Breast epithelium (tissue), 3 donors: ENCODE measurements around the gene CCDC83.

Experiments used
- POLR2AphosphoS5 ChIP-seq, 3 donors: sonication (generic); formaldehyde crosslinking; IDR thresholded peaks; one replicate each; pipeline ENCODE4 v1.6.1; 2017; ENCODE audit warnings: antibody characterized with exemption in 3 of 3
- TF ChIP-seq, protein P1 (sequence below), 3 donors: fragments of 450-650 bp; IDR thresholded peaks; one replicate each; pipeline ENCODE4 v1.5.1; 2016 to 2017; ENCODE audit warnings: antibody characterized with exemption in 3 of 3, mild to moderate bottlenecking in 3 of 3, moderate library complexity in 3 of 3

DNA sequence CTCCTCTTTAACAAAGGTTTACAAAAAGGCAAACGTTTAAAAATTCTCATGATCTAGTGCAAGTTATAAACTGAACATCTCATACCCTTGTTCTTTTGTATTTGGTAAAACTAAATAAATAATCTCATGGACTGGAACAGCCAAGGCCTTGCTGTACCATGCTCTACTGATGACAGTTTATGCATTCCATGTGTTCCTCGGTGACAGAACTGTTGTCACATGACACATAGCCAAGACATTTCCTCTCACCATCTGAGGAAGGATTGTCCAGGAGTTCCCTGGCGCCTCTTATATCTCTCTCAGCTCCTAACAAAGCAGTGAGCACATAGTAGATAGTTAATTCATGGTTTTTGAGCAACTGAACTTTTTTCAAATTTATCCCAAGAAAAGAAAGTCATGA, 12.6 kb downstream of the CCDC83 start:
- TF ChIP-seq, protein P1, sequence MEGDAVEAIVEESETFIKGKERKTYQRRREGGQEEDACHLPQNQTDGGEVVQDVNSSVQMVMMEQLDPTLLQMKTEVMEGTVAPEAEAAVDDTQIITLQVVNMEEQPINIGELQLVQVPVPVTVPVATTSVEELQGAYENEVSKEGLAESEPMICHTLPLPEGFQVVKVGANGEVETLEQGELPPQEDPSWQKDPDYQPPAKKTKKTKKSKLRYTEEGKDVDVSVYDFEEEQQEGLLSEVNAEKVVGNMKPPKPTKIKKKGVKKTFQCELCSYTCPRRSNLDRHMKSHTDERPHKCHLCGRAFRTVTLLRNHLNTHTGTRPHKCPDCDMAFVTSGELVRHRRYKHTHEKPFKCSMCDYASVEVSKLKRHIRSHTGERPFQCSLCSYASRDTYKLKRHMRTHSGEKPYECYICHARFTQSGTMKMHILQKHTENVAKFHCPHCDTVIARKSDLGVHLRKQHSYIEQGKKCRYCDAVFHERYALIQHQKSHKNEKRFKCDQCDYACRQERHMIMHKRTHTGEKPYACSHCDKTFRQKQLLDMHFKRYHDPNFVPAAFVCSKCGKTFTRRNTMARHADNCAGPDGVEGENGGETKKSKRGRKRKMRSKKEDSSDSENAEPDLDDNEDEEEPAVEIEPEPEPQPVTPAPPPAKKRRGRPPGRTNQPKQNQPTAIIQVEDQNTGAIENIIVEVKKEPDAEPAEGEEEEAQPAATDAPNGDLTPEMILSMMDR (IDR thresholded peaks at IDR 0.05), result no peak
- TF ChIP-seq POLR2AphosphoS5 (IDR thresholded peaks at IDR 0.05), result no peak
